Measurements from ENCODE around the gene LSM7.

LSM7 gene

DNA sequence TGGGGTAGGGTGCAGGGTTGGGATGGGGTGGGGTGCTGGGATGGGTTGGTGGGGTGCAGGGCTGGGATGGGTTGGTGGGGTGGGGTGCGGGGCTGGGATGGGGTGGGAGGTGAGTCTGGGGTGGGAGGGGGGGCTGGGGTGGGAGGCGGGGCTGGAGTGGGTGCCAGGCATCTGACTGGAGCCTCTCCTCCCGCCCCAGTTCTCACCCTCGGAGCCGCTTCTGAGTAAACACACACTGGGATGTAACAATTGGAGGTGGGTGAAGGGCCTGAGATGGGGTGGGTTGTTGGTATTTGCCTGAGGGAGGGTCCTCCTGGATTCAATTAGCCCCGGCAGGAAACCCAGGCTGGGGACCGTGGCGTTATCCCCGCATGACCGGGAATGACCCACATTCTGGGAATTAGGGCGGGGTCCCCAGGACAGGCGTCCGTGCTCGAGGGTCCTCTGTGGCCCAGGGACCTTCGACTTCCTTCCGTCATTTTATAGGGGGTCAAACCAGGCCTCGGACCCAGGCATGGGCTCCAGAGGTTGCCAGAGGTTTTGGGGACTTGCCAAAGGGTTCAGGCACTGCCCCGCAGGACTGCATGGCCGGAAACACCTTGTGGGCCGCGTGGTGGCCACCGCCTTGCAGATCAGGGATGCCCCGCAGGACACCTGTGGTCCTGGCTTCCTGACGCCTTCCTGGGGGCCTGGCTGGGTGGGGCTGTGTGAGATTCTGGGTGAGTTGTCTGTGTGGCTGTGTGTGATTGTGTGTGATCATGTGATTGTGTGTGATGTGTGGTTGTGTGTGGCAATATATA lies 33.1 kb upstream of the LSM7 start:
- DNase-seq, result no peak
- no peaks in the 10 kb centered on the region for H3K9me3 ChIP-seq
- H3K4me1 ChIP-seq, result no peaks in the 10 kb centered on the region
- TF ChIP-seq, protein P1, sequence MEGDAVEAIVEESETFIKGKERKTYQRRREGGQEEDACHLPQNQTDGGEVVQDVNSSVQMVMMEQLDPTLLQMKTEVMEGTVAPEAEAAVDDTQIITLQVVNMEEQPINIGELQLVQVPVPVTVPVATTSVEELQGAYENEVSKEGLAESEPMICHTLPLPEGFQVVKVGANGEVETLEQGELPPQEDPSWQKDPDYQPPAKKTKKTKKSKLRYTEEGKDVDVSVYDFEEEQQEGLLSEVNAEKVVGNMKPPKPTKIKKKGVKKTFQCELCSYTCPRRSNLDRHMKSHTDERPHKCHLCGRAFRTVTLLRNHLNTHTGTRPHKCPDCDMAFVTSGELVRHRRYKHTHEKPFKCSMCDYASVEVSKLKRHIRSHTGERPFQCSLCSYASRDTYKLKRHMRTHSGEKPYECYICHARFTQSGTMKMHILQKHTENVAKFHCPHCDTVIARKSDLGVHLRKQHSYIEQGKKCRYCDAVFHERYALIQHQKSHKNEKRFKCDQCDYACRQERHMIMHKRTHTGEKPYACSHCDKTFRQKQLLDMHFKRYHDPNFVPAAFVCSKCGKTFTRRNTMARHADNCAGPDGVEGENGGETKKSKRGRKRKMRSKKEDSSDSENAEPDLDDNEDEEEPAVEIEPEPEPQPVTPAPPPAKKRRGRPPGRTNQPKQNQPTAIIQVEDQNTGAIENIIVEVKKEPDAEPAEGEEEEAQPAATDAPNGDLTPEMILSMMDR (IDR thresholded peaks at IDR 0.05), result no peak
- intact Hi-C loops (cut with DNase I; ENCODE audit: low total_unique reads), result no loop called here
- H3K36me3 ChIP-seq, result no peaks in the 10 kb centered on the region
- H3K4me3 ChIP-seq, result no peak overlapping the region
- H3K27ac ChIP-seq, result no peak overlapping the region
- H3K27me3 ChIP-seq, result peaks cover 3 to 58% of the 10 kb centered on the region in 2 donors

DNA sequence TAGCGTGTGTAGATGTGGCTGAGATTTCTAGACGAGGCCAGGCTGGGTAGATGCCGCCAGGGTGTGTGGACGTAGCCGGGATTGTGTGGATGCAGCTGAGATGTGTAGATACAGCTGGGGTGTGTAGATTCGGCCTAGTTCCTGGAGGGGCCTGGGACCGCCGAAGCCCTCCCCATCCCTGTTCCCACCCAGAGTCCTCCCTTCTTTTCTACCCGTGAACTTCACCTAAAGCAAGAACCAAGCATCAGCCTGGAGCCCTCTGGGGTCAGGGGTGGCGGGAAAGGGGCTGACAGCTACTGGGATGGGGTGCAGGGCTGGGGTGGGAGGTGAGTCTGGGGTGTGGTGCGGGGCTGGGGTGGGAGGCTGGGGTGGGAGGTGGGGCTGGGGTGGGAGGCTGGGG lies 32.4 kb upstream of the LSM7 start:
- H3K4me3 ChIP-seq, result no peak overlapping the region
- H3K27me3 ChIP-seq, result peaks cover 3 to 55% of the 10 kb centered on the region in 2 donors

DNA sequence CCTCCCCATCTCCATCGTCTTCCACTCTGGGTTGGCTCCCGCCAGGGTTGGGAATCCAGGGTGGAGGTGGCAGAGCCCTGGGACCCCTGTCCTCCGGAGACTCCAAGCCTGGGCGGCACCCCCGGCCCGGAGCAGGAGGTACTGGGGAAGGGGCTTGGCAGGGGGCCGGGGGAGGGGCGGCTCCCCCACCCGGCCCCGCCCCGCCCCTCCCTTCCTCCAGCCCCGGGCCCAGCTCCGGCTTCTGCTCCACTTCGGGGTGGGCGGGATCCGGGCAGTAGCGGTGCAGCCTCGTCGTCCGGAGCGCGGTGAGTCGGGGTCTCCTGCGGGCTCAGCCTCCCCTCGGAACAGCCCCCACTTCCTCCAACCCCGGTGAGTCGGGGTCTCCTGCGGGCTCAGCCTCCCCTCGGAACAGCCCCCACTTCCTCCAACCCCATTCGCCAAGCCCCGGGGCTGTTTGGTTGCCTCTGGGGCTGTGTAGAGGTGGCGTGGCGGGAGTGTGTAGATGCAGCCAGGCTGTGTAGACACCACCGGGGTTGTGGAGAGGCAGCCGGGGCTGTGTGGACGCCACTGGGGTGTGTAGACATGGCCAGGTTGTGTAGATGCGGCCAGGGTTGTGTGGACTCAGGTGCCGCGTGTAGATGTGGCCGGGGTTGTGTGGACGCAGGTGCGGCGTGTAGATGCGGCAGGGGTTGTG lies 31.8 kb upstream of the LSM7 start, which contains the start of gene TMPRSS9:
Gene TMPRSS9 (plus strand): TSS at position 274 of the 694 bp plus-strand sequence. CDS start 29,521 bp downstream, outside the sequence.
- no peak for DNase-seq
- intact Hi-C loops (cut with DNase I; ENCODE audit: low total_unique reads), result no loop called here
- TF ChIP-seq, protein P1 (IDR thresholded peaks at IDR 0.05), result no peak
- H3K27me3 ChIP-seq, result peaks cover 3 to 55% of the 10 kb centered on the region in 2 donors
- H3K27ac ChIP-seq, result no peak within 1 kb of the TSS
- H3K4me3 ChIP-seq, result no peak within 1 kb of the TSS
- H3K36me3 ChIP-seq, result no peaks in the 10 kb centered on the region
- H3K9me3 ChIP-seq, result no peaks in the 10 kb centered on the region
- no peaks in the 10 kb centered on the region for H3K4me1 ChIP-seq

More for the DNA sequence above, 32.4 kb upstream of the LSM7 start:
- TF ChIP-seq, protein P1 (IDR thresholded peaks at IDR 0.05), result no peak
- no peaks in the 10 kb centered on the region for H3K4me1 ChIP-seq
- H3K27ac ChIP-seq, result no peak overlapping the region
- no peaks in the 10 kb centered on the region for H3K36me3 ChIP-seq
- no peaks in the 10 kb centered on the region for H3K9me3 ChIP-seq
- DNase-seq, result no peak
- intact Hi-C loops (cut with DNase I; ENCODE audit: low total_unique reads), result no loop called here

DNA sequence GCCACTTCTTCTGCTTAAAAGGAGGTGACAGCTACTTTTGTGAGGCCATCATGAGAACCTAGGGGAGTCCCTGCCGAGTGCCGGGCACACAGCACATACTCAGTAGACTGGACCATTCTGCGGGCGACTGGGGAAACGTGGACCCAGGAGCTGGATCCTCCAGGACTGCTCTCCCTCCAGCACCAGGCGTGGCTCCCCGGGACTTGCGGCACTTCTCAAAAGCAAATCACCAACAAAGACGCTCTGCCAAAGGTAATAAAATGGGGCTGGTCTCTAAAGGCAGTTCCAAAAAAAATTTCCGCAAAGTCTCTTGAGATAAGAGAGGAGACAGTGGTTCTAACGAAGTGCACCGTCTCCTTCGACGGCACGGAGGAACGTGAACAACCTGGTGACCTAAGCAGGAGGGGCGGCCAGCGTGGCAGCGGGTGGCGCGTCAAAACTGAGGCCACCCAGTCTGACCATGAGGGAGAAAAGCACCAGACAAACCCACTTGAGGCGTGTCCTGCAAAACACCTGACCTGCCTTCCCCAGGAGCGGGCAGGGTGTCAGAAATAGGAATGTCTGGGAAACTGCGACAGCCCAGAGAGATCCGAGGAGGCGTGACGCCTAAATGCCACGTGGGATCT lies 30.3 kb upstream of the LSM7 start:
- Histone ChIP-seq H3K4me3 (no peak overlapping the region), H3K27me3 (peaks cover 3 to 44% of the 10 kb centered on the region in 2 donors), H3K27ac (no peak overlapping the region), H3K4me1 (no peaks in the 10 kb centered on the region), H3K9me3 (no peaks in the 10 kb centered on the region), H3K36me3 (peaks cover 0 to 12% (median 8%) of the 10 kb centered on the region in 3 donors)
- intact Hi-C loops (cut with DNase I; ENCODE audit: low total_unique reads), result no loop called here
- DNase-seq, result no peak
- TF ChIP-seq, protein P1 (IDR thresholded peaks at IDR 0.05), result no peak

DNA sequence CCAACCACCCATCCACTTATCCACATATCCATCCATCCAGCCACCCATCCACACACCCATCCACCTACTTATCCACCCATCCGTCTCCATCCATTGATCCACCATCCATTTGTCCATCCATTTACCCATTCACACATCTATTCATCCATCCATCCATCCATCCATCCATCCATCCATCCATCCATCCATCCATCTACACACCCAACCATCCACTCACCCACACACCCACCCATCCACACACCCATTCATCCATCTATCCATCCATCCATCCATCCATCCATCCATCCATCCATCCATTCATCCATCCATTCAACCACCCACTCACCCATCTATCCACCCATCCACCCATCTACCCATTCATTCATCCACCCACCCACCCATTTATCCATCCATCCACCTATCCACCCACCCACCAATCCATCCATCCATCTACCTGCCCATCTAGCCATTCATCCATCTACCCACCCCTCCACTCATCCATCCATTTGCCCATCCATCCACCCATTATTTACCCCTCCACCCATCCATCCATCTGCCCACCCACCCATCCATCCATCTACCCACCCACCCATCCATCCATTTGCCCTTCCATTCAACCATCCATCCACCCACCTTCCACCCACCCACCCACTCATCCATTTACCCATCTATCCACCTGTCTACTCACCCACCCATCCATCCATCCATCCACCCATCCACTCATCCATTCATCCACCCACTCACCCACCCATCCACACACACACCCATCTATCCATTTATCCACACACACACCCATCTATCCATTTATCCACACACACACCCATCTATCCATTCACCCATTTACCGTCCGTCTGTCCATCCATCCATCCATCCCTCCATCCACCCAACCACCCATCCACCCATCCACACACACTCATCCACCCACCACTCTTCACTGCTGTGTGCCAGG lies 29.2 kb upstream of the LSM7 start:
- Histone ChIP-seq H3K27me3 (peaks cover 3 to 35% of the 10 kb centered on the region in 2 donors), H3K4me1 (no peaks in the 10 kb centered on the region), H3K36me3 (peaks cover 5 to 23% (median 14%) of the 10 kb centered on the region in 3 donors), H3K9me3 (no peaks in the 10 kb centered on the region), H3K27ac (no peak overlapping the region), H3K4me3 (no peak overlapping the region)
- TF ChIP-seq, protein P1 (IDR thresholded peaks at IDR 0.05), result no peak
- DNase-seq, result no peak
- intact Hi-C loops (cut with DNase I; ENCODE audit: low total_unique reads), result no loop called here
